22Rv1 (cell line): ENCODE data around the gene WSCD2.

Source experiments
- H3K27ac ChIP-seq: fragments of 450-650 bp; 2 replicates; pipeline ENCODE4 v1.5.1; 2017
- CTCF ChIP-seq: fragments of 450-650 bp; IDR thresholded peaks from 2 replicates; pipeline ENCODE4 v1.5.1; 2017; ENCODE audit warnings: mild to moderate bottlenecking
- ZFX ChIP-seq: fragments of 450-650 bp; IDR thresholded peaks from 2 replicates; pipeline ENCODE4 v1.6.1; 2017; ENCODE audit warnings: antibody characterized with exemption, borderline replicate concordance

The WSCD2 gene

DNA sequence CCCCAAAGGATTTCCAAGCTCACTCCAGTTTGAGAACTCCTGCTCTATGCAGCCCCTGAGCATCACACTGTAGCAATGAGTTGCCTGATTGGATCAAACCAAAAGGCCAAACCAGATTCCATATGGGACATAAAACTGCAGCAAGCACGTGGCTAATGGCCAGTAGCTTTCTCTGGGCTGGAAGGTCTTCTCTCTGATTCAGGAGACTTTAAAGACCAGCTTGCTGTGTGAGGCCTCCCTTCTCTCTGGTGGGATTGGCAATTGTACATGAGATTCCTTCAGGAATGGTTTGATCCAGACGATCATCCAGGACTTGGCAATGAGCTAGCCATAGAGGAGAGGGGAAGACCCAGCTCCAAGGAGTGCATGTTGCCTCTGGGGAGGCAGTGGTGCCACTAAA lies 50.2 kb downstream of the WSCD2 start:
- TF ChIP-seq ZFX = no peak
- TF ChIP-seq CTCF = no peak
- no peak overlapping the region for H3K27ac ChIP-seq

DNA sequence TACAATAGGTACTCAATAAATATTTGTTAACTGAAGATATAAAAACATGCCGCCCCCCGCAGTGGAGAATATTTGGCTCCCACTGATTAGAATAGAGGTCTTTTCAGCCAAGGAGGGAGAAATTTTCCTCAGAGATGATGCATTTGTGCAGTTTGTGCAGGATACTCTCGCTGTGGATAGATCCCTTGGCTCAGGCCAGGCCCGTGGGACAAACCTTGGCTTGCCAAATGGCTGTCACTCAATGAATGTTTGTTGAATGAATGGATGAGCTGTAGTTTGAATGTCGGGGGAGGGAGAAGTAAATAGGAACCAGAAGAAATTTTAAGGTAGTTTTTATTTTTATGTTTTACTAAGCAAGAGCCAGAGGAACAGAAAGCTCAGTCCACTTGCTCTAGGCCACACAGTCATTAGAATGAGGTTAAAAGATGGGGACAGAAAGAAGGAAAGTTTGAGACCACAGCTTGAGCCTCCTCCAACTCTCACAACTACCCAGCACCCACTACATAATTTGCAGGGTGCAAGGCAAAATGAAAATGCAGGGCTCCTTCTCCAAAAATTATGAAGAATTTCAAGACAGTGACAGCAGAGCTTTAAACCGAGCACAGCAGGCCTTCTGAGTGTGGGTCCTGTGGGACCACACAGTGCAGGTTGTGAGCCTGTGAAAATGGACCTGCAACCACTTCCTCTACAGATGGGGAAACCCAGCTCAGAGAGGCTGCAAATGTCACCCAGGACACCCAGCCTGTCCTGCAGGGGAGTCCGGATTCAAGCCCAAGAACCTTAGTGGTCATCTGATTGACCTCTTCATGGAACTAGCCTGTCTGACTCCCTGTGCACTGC lies 51.4 kb downstream of the WSCD2 start:
- no peak overlapping the region for H3K27ac ChIP-seq
- TF ChIP-seq CTCF (no peak), ZFX (no peak)

GRCh38 chr12:108181095-108181454 lies 52.0 kb downstream of the WSCD2 start:
- TF ChIP-seq CTCF = no peak
- TF ChIP-seq ZFX = no peak
- no peak overlapping the region for H3K27ac ChIP-seq

DNA sequence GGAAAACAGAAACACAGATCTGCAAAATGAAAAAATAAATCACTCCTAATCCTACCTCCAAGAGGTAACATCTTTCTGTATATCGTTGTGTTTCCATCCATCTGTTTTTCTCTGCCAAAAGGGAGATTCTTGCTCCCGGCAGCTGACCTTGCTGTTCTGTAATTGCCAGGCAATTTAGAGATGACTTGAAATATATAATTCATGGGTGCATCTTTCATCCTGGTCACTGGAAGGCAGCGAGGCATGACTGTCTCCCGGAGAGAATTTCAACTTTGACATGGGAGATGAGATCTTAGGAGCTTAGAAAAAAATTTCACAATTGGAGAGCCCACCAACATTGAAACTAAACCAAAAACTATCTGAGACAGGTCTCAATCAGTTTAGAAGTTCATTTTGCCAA lies 53.0 kb downstream of the WSCD2 start:
- H3K27ac ChIP-seq = no peak overlapping the region
- TF ChIP-seq ZFX (no peak), CTCF (no peak)

- H3K27ac ChIP-seq = no peak overlapping the region
- TF ChIP-seq ZFX (no peak), CTCF (no peak)
Measured at GRCh38 chr12:108185002-108185401, 55.9 kb downstream of the WSCD2 start.

- TF ChIP-seq ZFX (no peak), CTCF (no peak)
- no peak overlapping the region for H3K27ac ChIP-seq
Measured at GRCh38 chr12:108187831-108188230, 58.7 kb downstream of the WSCD2 start.

GRCh38 chr12:108190529-108190928 lies 61.4 kb downstream of the WSCD2 start:
- no peak overlapping the region for H3K27ac ChIP-seq
- TF ChIP-seq CTCF = no peak
